H1 (cell line): ENCODE measurements around the gene DYNC2H1. TPM values are rescaled to one million over a fixed set of nuclear protein-coding genes. Genes with fewer than 3 reads are reported as not detected.

Experiments
- BRCA1 ChIP-seq: IDR thresholded peaks from 2 replicates; pipeline ENCODE4 v1.6.1; 2012; ENCODE audit warnings: low read depth, low read length, improper control_type of control experiment
- CHD7 ChIP-seq: fragments of 300-600 bp; sonication (generic); IDR thresholded peaks from 2 replicates; pipeline ENCODE4 v1.7.1; 2012; ENCODE audit warnings: low read length, moderate library complexity, mild to moderate bottlenecking, inconsistent platforms; ENCODE audit not compliant: insufficient replicate concordance
- GTF2F1 ChIP-seq: IDR thresholded peaks from 2 replicates; pipeline ENCODE4 v1.6.1; 2012; ENCODE audit warnings: low read depth, low read length, improper control_type of control experiment, borderline replicate concordance
- HDAC6 ChIP-seq: IDR thresholded peaks from one replicate; pipeline ENCODE4 v1.7.1; 2012; ENCODE audit warnings: low read depth, mild to moderate bottlenecking, inconsistent platforms, low read length, moderate library complexity
- NRF1 ChIP-seq: IDR thresholded peaks from 2 replicates; pipeline ENCODE4 v1.6.1; 2011; ENCODE audit warnings: mild to moderate bottlenecking, low read depth, low read length, improper control_type of control experiment
- POLR2AphosphoS5 ChIP-seq: IDR thresholded peaks from 2 replicates; pipeline ENCODE4 v1.6.1; 2011; ENCODE audit warnings: low read depth, low read length
- RNF2 ChIP-seq: fragments of 200-900, 300-1000 bp; sonication (generic); IDR thresholded peaks from 2 replicates; pipeline ENCODE4 v1.7.1; 2016; ENCODE audit warnings: borderline replicate concordance, low read depth, mild to moderate bottlenecking, antibody characterized with exemption, low read length; ENCODE audit not compliant: poor library complexity, severe bottlenecking; ENCODE audit errors: missing control alignments
- SP2 ChIP-seq: IDR thresholded peaks from 2 replicates; pipeline ENCODE4 v1.6.1; 2012; ENCODE audit warnings: mild to moderate bottlenecking, low read length, inconsistent platforms
- SP4 ChIP-seq: IDR thresholded peaks from 2 replicates; pipeline ENCODE4 v1.6.1; 2012; ENCODE audit warnings: low read length, inconsistent platforms
- polyA plus RNA-seq, 7 experiments: library from polyadenylated mRNA; depleted of rRNA in 3 of 7; stranded (reverse) in 5 of 7; unstranded in 2 of 7; fragments of >200 nt in 5 of 7; fragments of 200-250 nt in 2 of 7; gene quantifications; 1 replicate in 5 of 7; 2 replicates in 1 of 7; 4 replicates in 1 of 7; pipeline versions ENCODE4 v1.2.1 to v1.2.3, GENCODE V29; 2011 to 2013; ENCODE audit warnings: missing spikeins in 2 of 7, mixed read lengths in 2 of 7
- total RNA-seq: library from RNA; stranded (reverse); fragmentation: NEBNext Ultra II Directional; extraction: Animal tissue kit (Norgen Biotek cat#: 25700); gene quantifications from 2 replicates; pipeline ENCODE4 v1.2.1, GENCODE V29; 2021

Gene DYNC2H1
- total and polyA plus RNA-seq, 2 of the 8 experiments (the other 6 are each of a cell fraction or from before 2014, with no cell fraction given) = 6.2 to 12.0 TPM

- TF ChIP-seq CHD7 = no peak
- TF ChIP-seq HDAC6 = no peak
- TF ChIP-seq BRCA1 = no peak
- no peak for TF ChIP-seq POLR2AphosphoS5
- no peak for TF ChIP-seq SP2
- no peak for TF ChIP-seq SP4
- no peak for TF ChIP-seq GTF2F1
- no peak for TF ChIP-seq NRF1
- TF ChIP-seq RNF2 = no peak
Observed at GRCh38 chr11:103317118-103317517, 207.9 kb downstream of the DYNC2H1 start (continued).
